AG04450 (cell line): ENCODE data around the gene CHRND. TPM values are rescaled to one million over a fixed set of nuclear protein-coding genes. Genes with fewer than 3 reads are reported as not detected.

Experiments
- CTCF ChIA-PET: fragments of 300-600, 350-600 bp; formaldehyde crosslinking; extraction: SDS; loops from one replicate; lab custom pipeline; 2022; ENCODE audit warnings: antibody characterized with exemption, inconsistent platforms; lab: Charles Lee
- POLR2A ChIA-PET: fragments of 350-600 bp; formaldehyde crosslinking; extraction: SDS; loops from one replicate; lab custom pipeline; 2021; ENCODE audit warnings: antibody characterized with exemption, inconsistent platforms; lab: Yijun Ruan, JAX
- DNase-seq: peaks from one replicate; pipeline ENCODE4 v3.0.0-alpha.2; 2011; ENCODE audit warnings: low read depth, low spot score
- H3K27ac ChIP-seq: one replicate; pipeline ENCODE4 v1.5.1; 2012; ENCODE audit warnings: low read depth, low read length, control low read depth
- H3K27me3 ChIP-seq: one replicate; pipeline ENCODE4 v1.6.0; 2012; ENCODE audit warnings: low read length; ENCODE audit not compliant: control insufficient read depth, insufficient read depth
- H3K4me3 ChIP-seq: 2 replicates; pipeline ENCODE4 v1.5.1; 2011; ENCODE audit warnings: mild to moderate bottlenecking, low read depth, low read length, control low read depth
- H3K9me3 ChIP-seq: 2 replicates; pipeline ENCODE4 v1.5.1; 2012; ENCODE audit warnings: low read length; ENCODE audit not compliant: control insufficient read depth, insufficient read depth
- CTCF ChIP-seq: IDR thresholded peaks from 2 replicates; pipeline ENCODE4 v1.5.1; 2011; ENCODE audit warnings: low read depth, low read length, control low read depth, inconsistent platforms
- polyA plus RNA-seq: library from polyadenylated mRNA; depleted of rRNA; stranded (reverse); fragments of >200 nt; gene quantifications from 2 replicates; pipeline ENCODE4 v1.2.3, GENCODE V29; 2011

Gene CHRND
- polyA plus RNA-seq, 1 experiment: not detected

GRCh38 chr2:232501794-232502390 lies 24.1 kb upstream of the CHRND start:
- CTCF ChIA-PET: no interaction called here
- Histone ChIP-seq H3K27me3 (peaks cover 55% of the 10 kb centered on the region), H3K9me3 (no peaks in the 10 kb centered on the region), H3K4me3 (no peak overlapping the region), H3K27ac (no peak overlapping the region)
- DNase-seq: no peak
- TF ChIP-seq CTCF: no peak
- POLR2A ChIA-PET: no interaction called here

GRCh38 chr2:232502511-232502910 lies 23.4 kb upstream of the CHRND start:
- TF ChIP-seq CTCF: no peak
- no peaks in the 10 kb centered on the region for H3K9me3 ChIP-seq
- H3K27ac ChIP-seq: no peak overlapping the region
- no peak overlapping the region for H3K4me3 ChIP-seq
- DNase-seq: no peak
- POLR2A ChIA-PET: no interaction called here
- CTCF ChIA-PET: no interaction called here
- peaks cover 51% of the 10 kb centered on the region for H3K27me3 ChIP-seq

- no peak for DNase-seq
- TF ChIP-seq CTCF: no peak
- peaks cover 53% of the 10 kb centered on the region for H3K27me3 ChIP-seq
- H3K9me3 ChIP-seq: no peaks in the 10 kb centered on the region
- H3K27ac ChIP-seq: no peak overlapping the region
- CTCF ChIA-PET: no interaction called here
- H3K4me3 ChIP-seq: no peak overlapping the region
- POLR2A ChIA-PET: no interaction called here
Observed at GRCh38 chr2:232502911-232503808, 22.8 kb upstream of the CHRND start.

GRCh38 chr2:232503809-232504323 lies 22.1 kb upstream of the CHRND start:
- CTCF ChIA-PET: interaction anchor here (0.5 kb wide), 1 partner anchor 206 kb away, joined by 11 read pairs; no protein-coding TSS in a partner anchor
- Histone ChIP-seq H3K27me3 (peaks cover 56% of the 10 kb centered on the region), H3K27ac (no peak overlapping the region), H3K4me3 (no peak overlapping the region), H3K9me3 (no peaks in the 10 kb centered on the region)
- POLR2A ChIA-PET: no interaction called here
- TF ChIP-seq CTCF: no peak
- DNase-seq: no peak

GRCh38 chr2:232504438-232504837 lies 21.5 kb upstream of the CHRND start:
- Histone ChIP-seq H3K27me3 (peaks cover 52% of the 10 kb centered on the region), H3K27ac (no peak overlapping the region), H3K9me3 (no peaks in the 10 kb centered on the region), H3K4me3 (no peak overlapping the region)
- ChIA-PET CTCF (interaction anchor here (0.5 kb wide), 1 partner anchor 207 kb away, joined by 11 read pairs; no protein-coding TSS in a partner anchor), POLR2A (no interaction called here)
- DNase-seq: no peak
- no peak for TF ChIP-seq CTCF
